GM12892 (cell line): ENCODE measurements around the gene ZFYVE28.
"Not testable (repeated sequence)": the region's sequence is repeated elsewhere in the genome, so short reads cannot be mapped to it uniquely, and the experiment has no call there.

Experiments
- POLR2A ChIP-seq: IDR thresholded peaks from 2 replicates; pipeline ENCODE4 v1.6.1; 2011; ENCODE audit warnings: low read depth, low read length, control low read depth
- POLR2AphosphoS5 ChIP-seq: IDR thresholded peaks from 2 replicates; pipeline ENCODE4 v1.6.1; 2011; ENCODE audit warnings: low read depth, low read length, control low read depth

- TF ChIP-seq POLR2A, POLR2AphosphoS5: not testable (repeated sequence)
Measured at GRCh38 chr4:2429945-2430757, 11.7 kb upstream of the ZFYVE28 start.
